GM18868 (cell line): ENCODE results near the gene KCND2.

Experiments
- ATAC-seq: cut with Tn5 transposase; IDR thresholded peaks from one replicate; pipeline ENCODE4 v1.9.1; 2021; ENCODE audit warnings: mild to moderate bottlenecking, moderate library complexity; ENCODE audit not compliant: unreplicated experiment

KCND2 gene

GRCh38 chr7:120307991-120308545, 35.1 kb downstream of the KCND2 start:
- ATAC-seq, result peak; percentile 24

DNA sequence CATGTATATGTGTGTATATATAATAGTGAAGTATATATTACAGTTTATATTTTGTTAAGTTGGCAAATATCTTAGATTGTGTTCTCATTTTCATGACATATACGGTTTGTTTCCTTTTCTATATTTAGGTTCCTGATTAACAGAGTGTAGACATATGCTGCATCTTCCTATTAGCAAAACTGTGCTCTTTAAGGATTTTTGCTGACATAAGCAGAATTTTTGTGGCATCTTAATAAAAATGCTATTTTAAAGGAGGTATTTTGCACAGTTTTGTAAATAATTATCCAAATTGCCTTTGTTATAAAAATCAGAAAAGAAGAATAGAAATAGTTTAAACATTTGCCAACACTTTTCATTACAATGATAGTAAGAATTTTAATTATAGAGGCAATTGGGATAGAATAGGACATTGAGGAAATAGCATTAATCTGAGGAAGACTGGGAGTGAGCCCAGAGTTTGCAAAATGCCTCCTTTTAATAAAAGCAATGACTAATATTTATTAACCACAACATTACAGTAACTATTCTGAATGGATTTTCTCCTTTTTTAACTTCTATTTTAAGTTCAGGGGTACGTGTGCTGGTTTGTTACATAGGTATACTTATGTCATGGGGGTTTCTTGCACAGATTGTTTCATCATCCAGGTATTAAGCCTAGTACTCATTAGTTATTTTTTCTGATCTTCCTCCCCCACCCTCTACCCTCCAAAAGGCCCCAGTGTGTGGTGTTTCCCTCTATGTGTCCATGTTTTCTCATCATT, 38.2 kb downstream of the KCND2 start:
- no peak for ATAC-seq

DNA sequence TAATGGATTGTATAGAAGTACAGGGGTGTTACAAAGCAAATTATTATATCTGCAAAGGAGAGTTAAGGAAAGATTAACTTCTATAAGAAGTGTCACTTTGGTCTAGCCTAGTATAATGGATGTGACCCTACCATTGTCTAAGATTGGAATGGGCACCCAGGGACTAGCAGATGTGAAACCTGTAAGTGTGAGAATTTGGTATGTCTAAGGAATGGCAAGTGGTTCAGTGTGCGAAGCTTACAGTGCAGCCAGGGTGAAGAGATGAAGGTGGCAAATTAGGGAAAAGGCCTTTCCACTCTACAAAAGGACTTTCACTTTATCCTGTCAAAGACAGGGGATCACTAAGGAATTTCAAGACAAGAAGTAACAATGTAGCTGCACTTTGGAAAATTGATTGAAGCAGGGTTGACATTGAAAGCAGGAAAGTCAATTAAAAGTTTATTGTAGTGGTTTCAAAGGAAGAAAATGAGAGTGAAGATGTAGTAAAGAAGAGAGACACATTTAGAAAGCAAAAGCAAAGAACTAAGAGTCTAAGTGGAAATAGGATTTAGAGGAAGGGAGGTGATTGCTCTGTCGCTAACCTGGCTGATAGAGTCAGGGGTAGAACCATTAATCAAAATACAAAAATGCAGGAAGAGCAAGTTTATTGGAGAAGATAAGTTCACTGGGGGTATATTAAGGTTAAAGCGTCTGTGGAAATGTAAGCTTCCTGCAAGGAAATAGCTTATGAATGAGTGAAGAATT, 47.4 kb downstream of the KCND2 start:
- ATAC-seq, result peak; percentile 45

DNA sequence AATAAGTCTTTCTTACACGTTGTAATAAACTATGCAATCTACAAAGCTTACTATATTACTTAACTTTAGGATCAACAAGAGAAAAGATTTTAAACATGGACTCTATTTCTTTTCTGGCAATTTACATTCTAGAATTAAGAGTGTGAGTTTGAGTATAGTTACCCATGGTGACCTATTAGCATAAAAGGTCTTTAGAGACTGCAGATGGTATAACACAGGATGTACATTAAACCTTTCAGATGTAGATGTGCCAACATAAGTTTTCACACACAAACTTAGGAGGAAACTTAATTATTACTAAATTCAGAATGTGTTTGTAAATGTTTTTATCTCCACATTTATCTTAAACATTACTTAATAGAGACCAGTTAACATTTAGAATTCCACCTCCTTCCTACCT, 54.1 kb downstream of the KCND2 start:
- no peak for ATAC-seq

DNA sequence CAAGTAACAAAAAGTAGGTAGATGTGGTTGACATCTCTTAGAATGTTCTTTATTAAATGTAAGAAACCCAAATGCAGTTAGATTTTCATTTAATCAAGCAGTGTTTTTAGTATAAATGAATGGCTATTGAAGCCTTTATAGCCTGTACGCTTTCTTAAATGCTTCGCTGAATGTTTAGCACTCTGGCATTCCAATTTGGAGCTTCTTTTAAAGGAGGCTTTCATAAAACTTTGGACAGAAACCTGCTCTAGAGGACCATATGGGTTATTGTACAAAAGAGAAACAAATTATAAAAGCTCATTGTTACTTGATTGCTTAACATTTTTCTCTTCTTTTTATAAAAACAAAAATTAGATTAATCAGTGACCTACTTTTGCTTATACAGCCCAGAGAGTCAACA, 59.5 kb downstream of the KCND2 start:
- no peak for ATAC-seq

GRCh38 chr7:120334475-120334874, 61.5 kb downstream of the KCND2 start:
- peak; percentile 81 for ATAC-seq

DNA sequence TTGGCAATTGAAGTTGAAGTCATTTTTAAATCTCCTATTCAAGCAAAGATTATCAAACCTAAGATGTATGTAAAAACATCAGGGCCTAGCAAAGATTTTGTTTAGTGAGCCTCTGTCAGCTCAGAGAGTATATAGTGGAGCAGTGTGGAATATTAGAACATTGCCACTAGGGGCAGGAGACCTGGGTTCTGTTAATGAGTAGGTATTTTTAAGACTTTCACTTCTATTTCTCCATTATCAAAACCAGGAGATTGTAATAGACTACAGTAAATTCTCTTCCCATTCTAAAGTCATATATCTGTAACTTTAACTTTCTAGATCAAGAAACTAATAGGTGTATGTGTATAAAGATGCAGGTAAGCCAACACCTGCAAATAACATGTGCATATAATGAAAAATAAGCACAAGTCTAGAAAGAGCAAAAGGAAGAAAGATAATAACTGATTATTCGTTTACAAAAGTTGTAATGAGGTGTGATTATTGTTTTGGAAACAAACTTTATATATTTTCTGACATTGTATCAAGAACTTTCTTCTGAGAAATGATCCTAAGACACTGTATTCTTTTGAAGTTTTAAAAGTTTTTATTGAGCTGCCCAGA, 64.4 kb downstream of the KCND2 start:
- peak; percentile 69 for ATAC-seq

DNA sequence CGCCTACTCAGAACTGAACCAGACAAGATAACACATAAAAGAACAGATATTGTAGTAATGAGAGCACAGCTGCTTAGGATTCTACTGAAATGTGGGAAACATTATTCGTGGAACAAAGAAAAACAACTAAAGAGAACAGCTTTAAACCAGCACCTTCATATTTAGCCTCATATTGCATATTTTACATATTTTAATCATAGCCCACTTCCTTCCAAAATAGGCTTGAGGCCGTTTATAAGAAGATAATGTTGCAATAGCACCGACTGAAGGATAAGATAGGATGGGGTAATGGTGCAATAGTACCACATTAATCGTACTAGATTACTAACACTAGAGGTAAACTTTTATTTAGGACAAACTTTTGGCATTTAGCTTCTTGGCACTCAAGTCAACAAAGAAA, 71.3 kb downstream of the KCND2 start:
- ATAC-seq, result no peak

GRCh38 chr7:120353171-120353570, 80.2 kb downstream of the KCND2 start:
- no peak for ATAC-seq

DNA sequence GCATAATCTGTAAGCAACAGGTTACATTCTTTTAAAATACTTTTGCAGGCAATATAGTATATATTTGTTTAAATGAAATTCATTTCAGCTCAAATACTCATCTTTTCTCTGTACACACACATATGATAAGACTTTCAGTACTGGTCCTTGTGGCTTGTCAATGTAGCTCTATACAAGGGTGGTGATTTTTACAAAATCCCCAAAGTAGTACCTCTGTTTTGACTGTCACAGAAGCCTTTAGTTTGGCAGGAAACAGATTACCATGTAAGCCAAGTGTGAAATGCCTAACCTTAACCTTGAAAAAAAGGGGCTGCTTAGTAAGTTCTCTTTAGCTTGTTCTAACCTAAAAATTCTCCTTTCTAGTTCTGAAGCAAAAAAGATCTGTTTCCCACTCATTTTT, 87.9 kb downstream of the KCND2 start:
- peak; percentile 97 for ATAC-seq

DNA sequence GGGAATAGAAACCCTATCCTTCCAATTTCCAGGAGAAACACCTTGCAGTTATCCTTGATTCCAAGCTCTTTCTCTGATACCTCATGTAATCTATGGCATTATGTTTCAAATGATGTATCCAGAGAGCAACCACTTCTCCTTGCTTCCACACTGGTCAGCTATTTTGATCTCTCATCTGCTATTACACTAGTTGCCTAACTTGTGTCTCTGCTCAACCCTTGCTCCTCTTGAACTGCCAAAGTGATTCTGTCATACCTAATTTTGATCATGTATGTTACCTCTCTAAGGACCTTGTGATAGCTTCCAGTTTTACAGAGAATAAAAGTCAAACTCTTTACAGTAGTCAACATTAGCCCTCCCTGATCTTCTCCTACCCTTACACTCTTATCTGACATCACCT, 90.4 kb downstream of the KCND2 start:
- ATAC-seq, result no peak

DNA sequence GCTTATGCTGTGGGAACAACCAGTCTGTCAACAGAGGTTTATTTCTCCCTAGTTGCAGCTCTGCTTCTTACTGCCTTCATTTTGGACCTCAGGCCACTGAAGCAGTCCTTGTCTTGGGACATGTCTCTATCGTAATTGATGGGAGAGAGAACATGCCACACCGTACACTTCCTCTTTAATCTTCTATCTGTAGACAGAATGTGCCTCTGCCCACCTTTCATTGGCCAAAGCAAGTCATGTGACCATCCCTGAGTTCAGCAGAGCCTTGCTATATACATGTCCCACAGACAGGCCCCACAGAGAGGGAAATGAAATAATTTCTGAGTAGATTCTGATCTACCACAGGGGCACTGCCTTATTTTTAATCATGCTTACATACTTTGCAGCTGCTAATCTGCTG, 98.0 kb downstream of the KCND2 start:
- peak; percentile 64 for ATAC-seq

GRCh38 chr7:120373174-120373573, 100.2 kb downstream of the KCND2 start:
- no peak for ATAC-seq

- peak; percentile 46 for ATAC-seq
Measured at GRCh38 chr7:120394595-120394994, 121.6 kb downstream of the KCND2 start.

- ATAC-seq, result peak; percentile 93
Measured at GRCh38 chr7:120395526-120396019, 122.6 kb downstream of the KCND2 start.

DNA sequence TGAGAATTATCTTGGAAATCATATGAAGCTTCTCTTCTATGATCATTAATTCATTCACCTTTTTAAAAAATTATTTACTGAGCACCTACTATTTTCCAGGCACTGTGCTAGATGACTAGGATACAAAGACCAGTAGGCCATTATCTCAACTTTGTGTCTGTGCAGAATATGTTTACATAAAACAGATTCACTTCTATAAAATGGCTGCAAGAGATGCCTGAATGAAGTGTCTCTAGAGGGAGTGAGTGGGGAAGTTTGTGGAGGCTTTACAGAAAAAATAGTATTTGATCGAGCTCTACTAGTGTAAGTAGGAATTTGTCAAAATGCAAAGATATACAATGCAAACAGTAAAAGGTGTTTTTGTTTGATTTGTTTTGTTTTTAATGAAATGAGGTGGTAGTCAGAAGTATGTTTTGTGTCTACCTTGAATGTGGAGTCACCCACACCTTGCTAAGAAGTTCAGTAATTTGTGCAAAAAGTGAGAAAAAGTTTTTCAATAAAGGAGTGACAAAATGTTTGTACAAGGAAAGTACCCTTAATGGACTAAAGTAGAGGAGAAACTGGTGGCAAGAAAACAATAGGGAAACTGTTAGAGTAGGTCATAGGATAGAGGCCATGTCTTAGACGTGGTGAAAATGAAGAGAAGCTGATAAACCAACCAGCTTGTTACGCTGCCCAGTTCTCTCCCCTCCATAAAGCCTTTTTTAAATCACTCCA, 125.5 kb downstream of the KCND2 start:
- ATAC-seq, result no peak

- ATAC-seq, result peak; percentile 23
Measured at GRCh38 chr7:120400806-120401455, 128.0 kb downstream of the KCND2 start.

DNA sequence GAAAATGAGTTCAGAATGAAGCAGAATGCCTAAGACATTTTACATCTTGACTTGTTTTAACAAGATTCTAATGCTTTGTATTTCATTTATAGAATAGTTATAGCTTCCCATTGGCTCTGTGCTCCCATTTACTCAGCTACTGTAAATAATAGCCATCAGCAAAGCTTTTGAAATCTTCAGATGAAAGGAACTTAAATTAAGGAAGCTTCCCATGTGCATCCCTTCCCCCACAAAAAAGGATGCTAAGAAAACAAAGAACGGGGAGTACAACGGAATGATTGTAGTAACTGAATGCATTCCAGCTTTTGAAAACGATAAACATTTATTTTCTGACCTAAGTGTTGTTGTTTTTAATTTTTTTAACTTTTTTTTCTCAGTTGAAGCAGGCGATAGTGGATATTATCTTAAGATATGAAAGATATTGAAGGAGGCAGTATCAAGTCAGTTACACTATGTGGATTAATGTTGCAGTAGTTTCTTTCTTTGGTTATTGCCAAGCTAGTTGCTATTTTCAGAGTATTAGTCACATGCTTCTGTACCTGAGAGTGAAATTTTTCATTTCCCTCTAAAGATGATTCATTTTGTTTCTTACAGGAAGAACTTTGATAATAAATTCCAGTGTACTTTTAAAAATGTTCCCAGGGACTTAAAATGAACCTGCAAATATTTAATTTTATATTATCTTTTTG, 129.2 kb downstream of the KCND2 start:
- peak; percentile 62 for ATAC-seq

GRCh38 chr7:120402801-120403200, 129.8 kb downstream of the KCND2 start:
- ATAC-seq, result no peak

GRCh38 chr7:120404042-120404441, 131.1 kb downstream of the KCND2 start:
- ATAC-seq, result peak; percentile 66
